Astrocyte of the spinal cord (primary cell): Measurements from ENCODE around the gene FCRL6.

Source experiments
- DNase-seq: peaks from one replicate; pipeline ENCODE4 v3.0.0; 2011; ENCODE audit warnings: low read depth, low spot score
- H3K4me3 ChIP-seq: 2 replicates; pipeline ENCODE4 v1.5.1; 2011; ENCODE audit warnings: low read depth, mild to moderate bottlenecking, low read length, moderate library complexity
- in situ Hi-C: cut with HindIII; loops from 2 replicates; pipeline ENCODE4 v1.10.0; 2017; ENCODE audit warnings: low sequenced_read_pairs
- TF ChIP-seq, protein P1 (sequence below): IDR thresholded peaks from 2 replicates; pipeline ENCODE4 v1.5.1; 2012; ENCODE audit warnings: low read depth, mild to moderate bottlenecking, low read length, inconsistent platforms

Gene FCRL6

DNA sequence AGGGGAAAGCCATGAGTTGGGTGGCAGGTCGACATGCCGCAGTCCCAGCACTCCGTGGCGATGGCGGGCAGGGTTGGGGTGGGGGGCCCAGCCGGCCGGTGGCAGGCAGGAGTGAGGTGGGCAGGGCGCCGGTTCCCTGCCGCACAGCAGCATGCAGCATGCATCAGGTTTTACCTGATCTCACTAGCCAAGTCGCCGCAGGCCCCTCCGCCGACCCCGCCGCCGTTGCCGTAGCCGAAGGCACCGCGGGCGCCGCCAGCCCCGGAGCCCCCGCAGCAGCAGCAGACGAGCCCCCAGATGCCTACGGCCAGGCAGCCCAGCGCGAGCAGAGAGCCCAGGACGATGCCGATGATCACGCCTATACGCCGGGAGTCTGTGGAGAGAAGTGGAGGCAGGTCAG, 53.5 kb downstream of the FCRL6 start:
- TF ChIP-seq, protein P1, sequence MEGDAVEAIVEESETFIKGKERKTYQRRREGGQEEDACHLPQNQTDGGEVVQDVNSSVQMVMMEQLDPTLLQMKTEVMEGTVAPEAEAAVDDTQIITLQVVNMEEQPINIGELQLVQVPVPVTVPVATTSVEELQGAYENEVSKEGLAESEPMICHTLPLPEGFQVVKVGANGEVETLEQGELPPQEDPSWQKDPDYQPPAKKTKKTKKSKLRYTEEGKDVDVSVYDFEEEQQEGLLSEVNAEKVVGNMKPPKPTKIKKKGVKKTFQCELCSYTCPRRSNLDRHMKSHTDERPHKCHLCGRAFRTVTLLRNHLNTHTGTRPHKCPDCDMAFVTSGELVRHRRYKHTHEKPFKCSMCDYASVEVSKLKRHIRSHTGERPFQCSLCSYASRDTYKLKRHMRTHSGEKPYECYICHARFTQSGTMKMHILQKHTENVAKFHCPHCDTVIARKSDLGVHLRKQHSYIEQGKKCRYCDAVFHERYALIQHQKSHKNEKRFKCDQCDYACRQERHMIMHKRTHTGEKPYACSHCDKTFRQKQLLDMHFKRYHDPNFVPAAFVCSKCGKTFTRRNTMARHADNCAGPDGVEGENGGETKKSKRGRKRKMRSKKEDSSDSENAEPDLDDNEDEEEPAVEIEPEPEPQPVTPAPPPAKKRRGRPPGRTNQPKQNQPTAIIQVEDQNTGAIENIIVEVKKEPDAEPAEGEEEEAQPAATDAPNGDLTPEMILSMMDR: no peak
- no peak for DNase-seq
- in situ Hi-C loops: no loop called here
- no peak overlapping the region for H3K4me3 ChIP-seq

DNA sequence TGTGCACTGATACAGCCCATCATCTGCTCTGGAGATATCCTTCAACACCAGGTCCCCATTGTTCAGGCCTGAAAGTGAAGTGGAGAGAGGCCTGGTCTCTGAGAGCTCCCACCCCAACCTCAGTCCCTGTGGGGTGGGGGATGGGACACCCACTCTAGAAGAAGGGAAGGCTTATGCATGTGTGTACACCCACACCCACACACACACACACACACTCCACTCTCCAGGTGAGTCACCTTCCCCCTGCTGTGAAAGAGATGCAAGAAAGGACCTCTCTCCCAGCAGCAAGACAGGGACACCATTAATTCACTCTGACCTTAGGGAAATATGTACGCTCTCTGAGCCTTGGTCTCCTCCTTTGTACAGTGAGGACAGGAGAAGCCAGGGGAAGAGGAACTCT, 54.4 kb downstream of the FCRL6 start:
- peak; percentile 45 for DNase-seq
- TF ChIP-seq, protein P1: no peak
- in situ Hi-C loops: no loop called here
- H3K4me3 ChIP-seq: no peak overlapping the region

DNA sequence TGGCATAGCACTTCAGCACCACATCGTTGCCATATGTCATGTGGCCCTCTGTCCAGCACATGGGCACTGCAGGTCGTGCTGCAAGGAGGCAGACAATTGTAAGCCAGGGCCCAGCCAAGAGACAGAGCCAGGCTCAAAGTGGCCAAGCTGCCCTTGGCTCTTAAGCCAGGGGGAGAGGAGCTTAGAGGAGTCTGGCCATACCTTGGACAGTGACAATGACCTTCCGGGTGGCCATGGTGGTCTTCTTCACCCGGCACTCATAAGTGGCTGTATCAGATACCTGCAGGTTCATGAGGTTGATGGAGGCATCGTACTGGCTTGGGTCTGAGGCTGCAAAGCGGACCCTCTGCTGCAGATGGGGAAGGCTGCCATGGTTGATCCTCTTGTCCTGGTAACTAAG, 55.7 kb downstream of the FCRL6 start:
- in situ Hi-C loops: no loop called here
- no peak overlapping the region for H3K4me3 ChIP-seq
- TF ChIP-seq, protein P1: no peak
- no peak for DNase-seq

DNA sequence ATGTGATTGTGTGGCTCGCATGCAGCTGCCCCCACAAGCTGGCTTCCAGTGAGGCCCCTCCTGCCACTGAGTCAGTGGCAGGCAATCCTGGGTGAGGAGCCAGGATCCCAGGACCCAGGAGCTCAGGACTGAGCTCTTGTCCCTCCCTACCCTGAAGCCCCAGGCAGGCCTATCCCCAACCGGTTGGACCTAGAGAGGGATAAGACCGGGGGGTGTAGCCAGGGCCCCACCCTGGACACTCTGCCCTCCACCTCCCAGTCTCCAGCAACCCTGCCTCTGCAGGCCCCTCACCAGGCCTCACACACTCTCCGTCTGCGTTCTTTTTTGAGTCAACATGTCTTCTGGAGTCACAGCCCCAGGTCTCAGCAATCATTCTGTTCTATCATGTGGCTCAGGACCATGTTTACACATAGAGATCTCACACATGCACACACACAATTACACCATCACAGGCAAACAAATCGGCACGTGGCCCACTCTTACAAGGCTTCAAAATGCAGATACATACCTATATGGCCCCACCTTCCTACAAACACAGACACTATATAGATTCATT, 57.7 kb downstream of the FCRL6 start:
- H3K4me3 ChIP-seq: no peak overlapping the region
- in situ Hi-C loops: no loop called here
- TF ChIP-seq, protein P1: no peak
- DNase-seq: no peak

DNA sequence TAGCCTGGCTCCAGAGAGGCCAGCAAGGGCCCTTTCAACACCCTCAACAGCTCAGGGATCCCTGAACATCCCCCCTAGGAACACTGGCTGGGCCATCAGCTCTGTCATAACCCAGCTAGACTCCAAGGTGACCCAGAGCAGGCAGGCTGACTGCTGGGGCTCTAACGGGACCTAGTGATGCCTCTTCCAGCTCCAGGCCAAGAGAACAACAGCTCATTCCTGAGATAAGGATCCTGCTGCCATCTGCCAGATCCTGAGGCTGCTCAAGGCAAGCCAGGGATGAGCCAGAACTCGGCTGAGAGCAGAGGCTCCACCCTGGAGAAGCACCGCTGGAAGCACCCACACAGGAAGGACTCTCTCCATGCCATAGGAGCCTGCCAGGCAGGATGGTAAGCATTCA, 58.3 kb downstream of the FCRL6 start:
- in situ Hi-C loops: no loop called here
- H3K4me3 ChIP-seq: no peak overlapping the region
- TF ChIP-seq, protein P1: no peak
- no peak for DNase-seq

DNA sequence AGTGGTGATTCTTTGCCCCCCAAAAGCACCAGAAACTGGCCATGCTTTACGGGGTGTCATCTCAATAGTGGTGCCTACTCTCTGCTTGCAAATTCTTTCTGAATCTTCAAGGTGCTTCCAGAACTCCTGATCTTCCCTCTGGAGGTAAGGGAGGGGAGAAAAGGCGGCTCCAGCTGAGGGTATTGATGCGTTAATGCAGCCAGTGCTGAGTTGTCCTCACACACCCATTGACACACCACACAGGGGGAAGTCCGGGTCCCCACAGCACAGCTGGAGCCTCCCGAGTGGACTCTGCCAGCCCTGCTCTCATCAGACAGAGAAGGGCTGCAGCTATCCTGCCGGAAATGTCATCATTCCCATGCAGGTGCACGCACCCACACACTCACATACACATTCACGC, 59.1 kb downstream of the FCRL6 start:
- no peak overlapping the region for H3K4me3 ChIP-seq
- in situ Hi-C loops: no loop called here
- TF ChIP-seq, protein P1: no peak
- no peak for DNase-seq

DNA sequence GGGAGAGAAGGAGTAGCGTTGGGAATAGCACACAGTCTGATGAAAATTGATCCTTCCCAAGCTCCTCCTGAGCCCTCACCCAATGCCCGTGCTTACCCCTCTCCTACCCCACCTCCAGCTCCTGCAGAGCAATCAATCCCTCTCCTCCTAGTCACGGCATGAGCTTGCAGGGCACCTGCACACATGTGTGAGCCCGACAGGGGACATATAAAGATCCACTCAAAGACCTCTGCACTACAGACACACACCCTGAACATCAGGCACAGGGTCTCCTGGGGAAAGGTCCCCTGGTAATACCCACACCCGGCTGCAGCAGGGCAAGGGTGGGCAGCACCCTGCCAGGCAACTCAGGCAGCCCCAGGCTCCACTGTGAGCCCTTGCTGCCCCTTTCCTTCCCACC, 59.9 kb downstream of the FCRL6 start:
- TF ChIP-seq, protein P1: no peak
- in situ Hi-C loops: no loop called here
- DNase-seq: no peak
- no peak overlapping the region for H3K4me3 ChIP-seq
